Neuronal stem cell (in vitro differentiated cells): ENCODE data around the gene PLEKHA8.

ENCODE experiments used
- DNase-seq: peaks from one replicate; pipeline ENCODE4 v3.0.0-alpha.2; 2013; ENCODE audit warnings: low spot score
- H2AFZ ChIP-seq: one replicate; pipeline ENCODE4 v1.6.1; 2013; ENCODE audit warnings: mild to moderate bottlenecking, low read length, inconsistent platforms
- H2AK5ac ChIP-seq: 2 replicates; pipeline ENCODE4 v1.6.1; 2013; ENCODE audit warnings: low read depth, mild to moderate bottlenecking, inconsistent platforms, low read length, moderate library complexity, mixed read lengths
- H2BK120ac ChIP-seq: 2 replicates; pipeline ENCODE4 v1.6.1; 2013; ENCODE audit warnings: low read depth, mild to moderate bottlenecking, inconsistent platforms, low read length, moderate library complexity, mixed read lengths
- H2BK12ac ChIP-seq: one replicate; pipeline ENCODE4 v1.6.1; 2013; ENCODE audit warnings: low read length, inconsistent platforms
- H2BK15ac ChIP-seq: 2 replicates; pipeline ENCODE4 v1.6.1; 2013; ENCODE audit warnings: mild to moderate bottlenecking, low read length, inconsistent platforms, mixed read lengths
- H2BK5ac ChIP-seq: one replicate; pipeline ENCODE4 v1.6.1; 2013; ENCODE audit warnings: inconsistent platforms, mild to moderate bottlenecking, low read length, moderate library complexity
- H3K14ac ChIP-seq: one replicate; pipeline ENCODE4 v1.6.1; 2013; ENCODE audit warnings: low read length, inconsistent platforms
- H3K18ac ChIP-seq: 2 replicates; pipeline ENCODE4 v1.6.1; 2013; ENCODE audit warnings: low read length, inconsistent platforms
- H3K23ac ChIP-seq: 2 replicates; pipeline ENCODE4 v1.6.1; 2013; ENCODE audit warnings: low read depth, mild to moderate bottlenecking, mixed read lengths, low read length, inconsistent platforms; ENCODE audit not compliant: poor library complexity
- H3K27ac ChIP-seq: replicated peaks from 3 replicates; pipeline ENCODE4 v1.5.1; 2013; ENCODE audit warnings: low read length, inconsistent platforms
- H3K27me3 ChIP-seq, 3 experiments: 2 replicates each; pipeline ENCODE4 v1.6.1; 2013; ENCODE audit warnings: low read length in 3 of 3, mild to moderate bottlenecking in 2 of 3, inconsistent platforms in 1 of 3, low read depth in 1 of 3, mixed read lengths in 1 of 3, moderate library complexity in 1 of 3; ENCODE audit not compliant: control insufficient read depth in 3 of 3, insufficient read depth in 3 of 3
- H3K36me3 ChIP-seq, 2 donors: replicated peaks in 1 of 2; 2 replicates each; pipeline ENCODE4 v1.6.1; 2013; ENCODE audit warnings: low read length in 2 of 2; ENCODE audit not compliant: control insufficient read depth in 2 of 2, insufficient read depth in 2 of 2
- H3K4ac ChIP-seq: 2 replicates; pipeline ENCODE4 v1.6.1; 2013; ENCODE audit warnings: inconsistent platforms, mild to moderate bottlenecking, low read length, moderate library complexity
- H3K4me1 ChIP-seq, 2 donors: 1 replicate in 1 of 2; 2 replicates in 1 of 2; pipeline ENCODE4 v1.6.1; 2013; ENCODE audit warnings: low read length in 2 of 2, low read depth in 1 of 2; ENCODE audit not compliant: control insufficient read depth in 2 of 2, insufficient read depth in 1 of 2
- H3K4me2 ChIP-seq: one replicate; pipeline ENCODE4 v1.6.1; 2013; ENCODE audit warnings: mild to moderate bottlenecking, low read length, inconsistent platforms; ENCODE audit not compliant: insufficient read depth, poor library complexity, severe bottlenecking
- H3K4me3 ChIP-seq, 2 donors: 2 replicates each; pipeline ENCODE4 v1.5.1; 2013; ENCODE audit warnings: low read length in 2 of 2, mild to moderate bottlenecking in 2 of 2, inconsistent platforms in 1 of 2, moderate library complexity in 1 of 2
- H3K79me1 ChIP-seq: one replicate; pipeline ENCODE4 v1.6.1; 2013; ENCODE audit warnings: low read depth, mild to moderate bottlenecking, inconsistent platforms, low read length, moderate library complexity
- H3K9ac ChIP-seq: one replicate; pipeline ENCODE4 v1.6.1; 2013; ENCODE audit warnings: mild to moderate bottlenecking, low read depth, low read length, inconsistent platforms; ENCODE audit not compliant: poor library complexity
- H3K9me3 ChIP-seq, 2 donors: replicated peaks in 1 of 2; 2 replicates each; pipeline versions ENCODE3 to v1.6.1; 2013; ENCODE audit warnings: low read length in 2 of 2, mild to moderate bottlenecking in 2 of 2, inconsistent platforms in 1 of 2, low read depth in 1 of 2, mixed read lengths in 1 of 2, moderate library complexity in 1 of 2; ENCODE audit not compliant: control insufficient read depth in 2 of 2, insufficient read depth in 1 of 2
- H4K8ac ChIP-seq: one replicate; pipeline ENCODE4 v1.6.1; 2013; ENCODE audit warnings: low read depth, mild to moderate bottlenecking, inconsistent platforms, low read length, moderate library complexity
- H4K91ac ChIP-seq: one replicate; pipeline ENCODE4 v1.6.1; 2013; ENCODE audit warnings: low read length, low read depth, mild to moderate bottlenecking, inconsistent platforms; ENCODE audit not compliant: poor library complexity
- WGBS, 2 donors: extraction: QIAGEN DNeasy Blood & Tissue Kit; methylation state at CpG; one replicate each; pipeline ENCODE4 v1.1.7; 2013; ENCODE audit warnings: missing lambda C conversion rate in 2 of 2, mixed read lengths in 1 of 2; ENCODE audit not compliant: insufficient read length in 2 of 2, insufficient replicate concordance in 1 of 2; ENCODE audit errors: extremely low coverage in 2 of 2; 5-methylcytosine and 5-hydroxymethylcytosine counted together

Gene PLEKHA8

GRCh38 chr7:30040938-30041337, 12.7 kb downstream of the PLEKHA8 start:
- no peak overlapping the region for H3K4me2 ChIP-seq
- peaks cover 0 to 2% of the 10 kb centered on the region in 2 donors for H3K4me1 ChIP-seq
- no peak overlapping the region for H3K4me3 ChIP-seq
- H2BK12ac ChIP-seq: no peak overlapping the region
- peaks cover 2 to 53% of the 10 kb centered on the region in 2 donors for H3K36me3 ChIP-seq
- no peak overlapping the region for H3K9ac ChIP-seq
- no peak overlapping the region for H3K14ac ChIP-seq
- H4K91ac ChIP-seq: no peak overlapping the region
- no peak overlapping the region for H3K18ac ChIP-seq
- no peaks in the 10 kb centered on the region for H3K27me3 ChIP-seq
- no peak overlapping the region for H2AK5ac ChIP-seq
- no peak overlapping the region for H3K27ac ChIP-seq
- H3K9me3 ChIP-seq: no peaks in the 10 kb centered on the region
- H2BK5ac ChIP-seq: no peak overlapping the region
- no peak overlapping the region for H4K8ac ChIP-seq
- H2AFZ ChIP-seq: no peak overlapping the region
- no peak overlapping the region for H2BK15ac ChIP-seq
- H2BK120ac ChIP-seq: no peak overlapping the region
- H3K4ac ChIP-seq: no peak overlapping the region
- H3K23ac ChIP-seq: no peak overlapping the region
- H3K79me1 ChIP-seq: peaks cover 6% of the 10 kb centered on the region
- DNase-seq: no peak

GRCh38 chr7:30041526-30042269, 13.5 kb downstream of the PLEKHA8 start:
- H3K9ac ChIP-seq: no peak overlapping the region
- H3K27me3 ChIP-seq: no peaks in the 10 kb centered on the region
- no peak overlapping the region for H2AK5ac ChIP-seq
- no peak overlapping the region for H3K27ac ChIP-seq
- H2BK120ac ChIP-seq: no peak overlapping the region
- no peak overlapping the region for H3K23ac ChIP-seq
- H3K4me2 ChIP-seq: no peak overlapping the region
- H3K4me1 ChIP-seq: peaks cover 0 to 2% of the 10 kb centered on the region in 2 donors
- no peak overlapping the region for H3K4ac ChIP-seq
- H2BK5ac ChIP-seq: no peak overlapping the region
- H4K8ac ChIP-seq: no peak overlapping the region
- H3K9me3 ChIP-seq: no peaks in the 10 kb centered on the region
- no peak overlapping the region for H3K18ac ChIP-seq
- H3K14ac ChIP-seq: no peak overlapping the region
- no peak overlapping the region for H2BK15ac ChIP-seq
- no CpG with 5 or more reads among the region's 4 CpGs for WGBS, 2 donors
- H4K91ac ChIP-seq: no peak overlapping the region
- H3K4me3 ChIP-seq: no peak overlapping the region
- no peak for DNase-seq
- H3K36me3 ChIP-seq: peaks cover 8 to 53% of the 10 kb centered on the region in 2 donors
- peaks cover 5% of the 10 kb centered on the region for H3K79me1 ChIP-seq
- no peak overlapping the region for H2BK12ac ChIP-seq
- H2AFZ ChIP-seq: no peak overlapping the region

- no peak overlapping the region for H3K4me2 ChIP-seq
- no peak for DNase-seq
- H3K9me3 ChIP-seq: no peaks in the 10 kb centered on the region
- no peak overlapping the region for H4K91ac ChIP-seq
- no peak overlapping the region for H4K8ac ChIP-seq
- H3K9ac ChIP-seq: no peak overlapping the region
- H3K36me3 ChIP-seq: peaks cover 16 to 86% of the 10 kb centered on the region in 2 donors
- H3K27me3 ChIP-seq: no peaks in the 10 kb centered on the region
- H2BK15ac ChIP-seq: no peak overlapping the region
- H3K23ac ChIP-seq: no peak overlapping the region
- no peak overlapping the region for H2BK12ac ChIP-seq
- H3K27ac ChIP-seq: no peak overlapping the region
- H3K18ac ChIP-seq: no peak overlapping the region
- H2BK5ac ChIP-seq: no peak overlapping the region
- no peak overlapping the region for H3K4me3 ChIP-seq
- no peak overlapping the region for H3K14ac ChIP-seq
- no peak overlapping the region for H2BK120ac ChIP-seq
- H3K4ac ChIP-seq: no peak overlapping the region
- H3K4me1 ChIP-seq: no peaks in the 10 kb centered on the region
- no CpG with 5 or more reads among the region's 3 CpGs for WGBS, 2 donors
- no peak overlapping the region for H2AFZ ChIP-seq
- H2AK5ac ChIP-seq: no peak overlapping the region
- peaks cover 5% of the 10 kb centered on the region for H3K79me1 ChIP-seq
Measured at GRCh38 chr7:30046127-30046770, 18.0 kb downstream of the PLEKHA8 start.

GRCh38 chr7:30047124-30047523, 18.9 kb downstream of the PLEKHA8 start:
- Histone ChIP-seq H3K9ac (no peak overlapping the region), H3K18ac (no peak overlapping the region), H2BK15ac (no peak overlapping the region), H3K4me3 (no peak overlapping the region), H2BK120ac (no peak overlapping the region), H3K23ac (no peak overlapping the region), H3K27ac (no peak overlapping the region), H2BK12ac (no peak overlapping the region), H3K4me1 (no peaks in the 10 kb centered on the region), H2BK5ac (no peak overlapping the region), H3K79me1 (peaks cover 3% of the 10 kb centered on the region), H3K4ac (no peak overlapping the region), H2AFZ (no peak overlapping the region), H3K27me3 (no peaks in the 10 kb centered on the region), H4K8ac (no peak overlapping the region), H3K14ac (no peak overlapping the region), H3K4me2 (no peak overlapping the region), H4K91ac (no peak overlapping the region), H3K9me3 (no peaks in the 10 kb centered on the region), H2AK5ac (no peak overlapping the region), H3K36me3 (peaks cover 17 to 86% of the 10 kb centered on the region in 2 donors)
- no CpG with 5 or more reads among the region's 2 CpGs for WGBS, 2 donors
- no peak for DNase-seq
